ENCODE results near the gene RIMKLB. TPM values are rescaled to one million over a fixed set of nuclear protein-coding genes. Genes with fewer than 3 reads are reported as not detected.
A peak's percentile ranks its signal among the peaks of the same experiment; 100 is the strongest.

The RIMKLB gene
- polyA plus RNA-seq, 1 of the 3 experiments (the other 2 are of a cell fraction): 24.5 TPM

DNA sequence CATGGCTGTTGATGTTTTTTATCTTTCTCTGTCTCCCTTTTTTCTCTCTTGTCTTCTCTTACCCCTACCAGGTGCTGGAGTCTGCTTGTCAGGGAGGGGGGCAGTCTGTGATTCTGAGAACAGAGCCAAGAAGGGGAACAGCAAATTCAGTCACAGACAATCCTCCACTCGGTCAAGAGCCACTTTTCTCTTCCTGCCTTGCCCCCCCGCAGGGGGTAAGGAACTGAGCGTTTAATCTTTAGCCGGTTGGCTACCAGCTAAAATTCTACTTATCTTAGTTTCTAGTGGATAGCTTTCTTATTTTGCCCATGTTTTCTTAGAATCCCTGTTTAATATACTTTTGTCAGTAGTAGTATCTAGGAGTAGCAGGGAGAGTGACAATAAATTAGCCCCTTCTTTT, 1.9 kb downstream of the RIMKLB start:
- H3F3A ChIP-seq (replicated peaks; ENCODE audit: insufficient read depth): peaks cover 12% of the 10 kb centered on the region
- H3K4me1 ChIP-seq (ENCODE audit: control insufficient read depth in 1 of 2, insufficient read depth in 2 of 2, low read depth in 1 of 2, low read length in 1 of 2): peaks cover 9 to 13% of the 10 kb centered on the region in 2 experiments; a peak in 3 of 4 replicates
- no peak overlapping the region for H2AFZ ChIP-seq (ENCODE audit: low read depth)
- 91% methylated on average over 4 of the region's 4 CpGs for WGBS (ENCODE audit: low lambda C conversion rate)
- POLR2A ChIA-PET: no interaction called here
- no peak overlapping the region for H3K9ac ChIP-seq
- H3K9me2 ChIP-seq: no peaks in the 10 kb centered on the region
- TF ChIP-seq EP300 (IDR thresholded peaks at IDR 0.05; ENCODE audit: borderline replicate concordance in 1 of 2, low read depth in 1 of 2, low read length in 1 of 2) (no peak), CHD2 (IDR thresholded peaks at IDR 0.05; ENCODE audit: low read length, partially characterized antibody) (no peak), JUND (IDR thresholded peaks at IDR 0.05) (no peak)
- TF ChIP-seq, protein P1, sequence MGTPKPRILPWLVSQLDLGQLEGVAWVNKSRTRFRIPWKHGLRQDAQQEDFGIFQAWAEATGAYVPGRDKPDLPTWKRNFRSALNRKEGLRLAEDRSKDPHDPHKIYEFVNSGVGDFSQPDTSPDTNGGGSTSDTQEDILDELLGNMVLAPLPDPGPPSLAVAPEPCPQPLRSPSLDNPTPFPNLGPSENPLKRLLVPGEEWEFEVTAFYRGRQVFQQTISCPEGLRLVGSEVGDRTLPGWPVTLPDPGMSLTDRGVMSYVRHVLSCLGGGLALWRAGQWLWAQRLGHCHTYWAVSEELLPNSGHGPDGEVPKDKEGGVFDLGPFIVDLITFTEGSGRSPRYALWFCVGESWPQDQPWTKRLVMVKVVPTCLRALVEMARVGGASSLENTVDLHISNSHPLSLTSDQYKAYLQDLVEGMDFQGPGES (IDR thresholded peaks at IDR 0.05; ENCODE audit: low read depth, low read length): no peak
- H3K36me3 ChIP-seq (replicated peaks in 1 of 2; ENCODE audit: control insufficient read depth in 1 of 2, insufficient read depth in 2 of 2, low read length in 1 of 2): peaks cover 6 to 13% of the 10 kb centered on the region in 2 experiments
- DNase-seq: no peak
- H3K4me2 ChIP-seq: peak overlapping the region; percentile 83
- H3K27me3 ChIP-seq (ENCODE audit: insufficient read depth): no peaks in the 10 kb centered on the region
- no peaks in the 10 kb centered on the region for H3K9me3 ChIP-seq
- H3K79me2 ChIP-seq (ENCODE audit: insufficient read depth): peaks cover 62% of the 10 kb centered on the region
- peaks cover 19% of the 10 kb centered on the region for H4K20me1 ChIP-seq (ENCODE audit: insufficient read depth)
- H3K4me3 ChIP-seq (ENCODE audit: low read depth in 2 of 2, low read length in 1 of 2): peak overlapping the region in 1 of 2 experiments; percentile 0; a peak in 1 of 4 replicates
- CTCF ChIA-PET: no interaction called here
- no peak overlapping the region for H3K27ac ChIP-seq (ENCODE audit: low read depth in 2 of 2, low read length in 1 of 2)

GRCh38 chr12:8701046-8701660, 3.4 kb downstream of the RIMKLB start:
- peaks cover 6 to 13% of the 10 kb centered on the region in 2 experiments for H3K36me3 ChIP-seq (replicated peaks in 1 of 2; ENCODE audit: control insufficient read depth in 1 of 2, insufficient read depth in 2 of 2, low read length in 1 of 2)
- no peak overlapping the region for H3K9ac ChIP-seq
- no peak for DNase-seq
- ChIA-PET POLR2A (no interaction called here), CTCF (interaction anchor here (1.0 kb wide), 1 partner anchor 189 kb away, joined by 7 read pairs; no protein-coding TSS in a partner anchor)
- H3K4me2 ChIP-seq: no peak overlapping the region
- H3K9me2 ChIP-seq: no peaks in the 10 kb centered on the region
- no peak overlapping the region for H2AFZ ChIP-seq (ENCODE audit: low read depth)
- WGBS (ENCODE audit: low lambda C conversion rate): 95% methylated on average over 6 of the region's 6 CpGs
- H3K4me3 ChIP-seq (ENCODE audit: low read depth in 2 of 2, low read length in 1 of 2): no peak overlapping the region
- TF ChIP-seq ELF1 (IDR thresholded peaks at IDR 0.05) (no peak), MXI1 (IDR thresholded peaks at IDR 0.05; ENCODE audit: low read depth, low read length) (no peak), USF1 (IDR thresholded peaks at IDR 0.05; ENCODE audit: borderline replicate concordance, low read depth) (no peak), TAF1 (IDR thresholded peaks at IDR 0.05; ENCODE audit: borderline replicate concordance, low read depth, low read length) (no peak), NFIC (IDR thresholded peaks at IDR 0.05; ENCODE audit: borderline replicate concordance) (no peak), GATA2 (CRISPR knock-in tag; IDR thresholded peaks at IDR 0.05) (no peak), EP300 (IDR thresholded peaks at IDR 0.05; ENCODE audit: borderline replicate concordance in 1 of 2, low read depth in 1 of 2, low read length in 1 of 2) (no peak), FOSL2 (IDR thresholded peaks at IDR 0.05; ENCODE audit: borderline replicate concordance, low read depth) (no peak), USF2 (IDR thresholded peaks at IDR 0.05; ENCODE audit: borderline replicate concordance, low read depth, low read length) (no peak), NRF1 (IDR thresholded peaks at IDR 0.05; ENCODE audit: low read depth, low read length) (no peak), TEAD4 (IDR thresholded peaks at IDR 0.05; ENCODE audit: borderline replicate concordance, insufficient read depth) (no peak), SMC3 (IDR thresholded peaks at IDR 0.05; ENCODE audit: low read depth, low read length) (no peak), YY1 (IDR thresholded peaks at IDR 0.05; ENCODE audit: low read depth) (no peak), POLR2AphosphoS5 (IDR thresholded peaks at IDR 0.05; ENCODE audit: low read depth, low read length) (no peak)
- TF ChIP-seq, protein P2, sequence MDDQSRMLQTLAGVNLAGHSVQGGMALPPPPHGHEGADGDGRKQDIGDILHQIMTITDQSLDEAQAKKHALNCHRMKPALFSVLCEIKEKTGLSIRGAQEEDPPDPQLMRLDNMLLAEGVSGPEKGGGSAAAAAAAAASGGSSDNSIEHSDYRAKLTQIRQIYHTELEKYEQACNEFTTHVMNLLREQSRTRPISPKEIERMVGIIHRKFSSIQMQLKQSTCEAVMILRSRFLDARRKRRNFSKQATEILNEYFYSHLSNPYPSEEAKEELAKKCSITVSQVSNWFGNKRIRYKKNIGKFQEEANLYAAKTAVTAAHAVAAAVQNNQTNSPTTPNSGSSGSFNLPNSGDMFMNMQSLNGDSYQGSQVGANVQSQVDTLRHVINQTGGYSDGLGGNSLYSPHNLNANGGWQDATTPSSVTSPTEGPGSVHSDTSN (IDR thresholded peaks at IDR 0.05): no peak
- TF ChIP-seq, protein P3, sequence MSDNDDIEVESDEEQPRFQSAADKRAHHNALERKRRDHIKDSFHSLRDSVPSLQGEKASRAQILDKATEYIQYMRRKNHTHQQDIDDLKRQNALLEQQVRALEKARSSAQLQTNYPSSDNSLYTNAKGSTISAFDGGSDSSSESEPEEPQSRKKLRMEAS (IDR thresholded peaks at IDR 0.05; ENCODE audit: low read depth): no peak
- TF ChIP-seq, protein P4, sequence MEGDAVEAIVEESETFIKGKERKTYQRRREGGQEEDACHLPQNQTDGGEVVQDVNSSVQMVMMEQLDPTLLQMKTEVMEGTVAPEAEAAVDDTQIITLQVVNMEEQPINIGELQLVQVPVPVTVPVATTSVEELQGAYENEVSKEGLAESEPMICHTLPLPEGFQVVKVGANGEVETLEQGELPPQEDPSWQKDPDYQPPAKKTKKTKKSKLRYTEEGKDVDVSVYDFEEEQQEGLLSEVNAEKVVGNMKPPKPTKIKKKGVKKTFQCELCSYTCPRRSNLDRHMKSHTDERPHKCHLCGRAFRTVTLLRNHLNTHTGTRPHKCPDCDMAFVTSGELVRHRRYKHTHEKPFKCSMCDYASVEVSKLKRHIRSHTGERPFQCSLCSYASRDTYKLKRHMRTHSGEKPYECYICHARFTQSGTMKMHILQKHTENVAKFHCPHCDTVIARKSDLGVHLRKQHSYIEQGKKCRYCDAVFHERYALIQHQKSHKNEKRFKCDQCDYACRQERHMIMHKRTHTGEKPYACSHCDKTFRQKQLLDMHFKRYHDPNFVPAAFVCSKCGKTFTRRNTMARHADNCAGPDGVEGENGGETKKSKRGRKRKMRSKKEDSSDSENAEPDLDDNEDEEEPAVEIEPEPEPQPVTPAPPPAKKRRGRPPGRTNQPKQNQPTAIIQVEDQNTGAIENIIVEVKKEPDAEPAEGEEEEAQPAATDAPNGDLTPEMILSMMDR (IDR thresholded peaks at IDR 0.05): no peak
- TF ChIP-seq, protein P1 (IDR thresholded peaks at IDR 0.05; ENCODE audit: low read depth, low read length): no peak
- no peaks in the 10 kb centered on the region for H3K27me3 ChIP-seq (ENCODE audit: insufficient read depth)
- peaks cover 76% of the 10 kb centered on the region for H3K79me2 ChIP-seq (ENCODE audit: insufficient read depth)
- no peak overlapping the region for H3K27ac ChIP-seq (ENCODE audit: low read depth in 2 of 2, low read length in 1 of 2)
- H3F3A ChIP-seq (replicated peaks; ENCODE audit: insufficient read depth): peaks cover 11% of the 10 kb centered on the region
- H4K20me1 ChIP-seq (ENCODE audit: insufficient read depth): peaks cover 24% of the 10 kb centered on the region
- no peaks in the 10 kb centered on the region for H3K9me3 ChIP-seq
- H3K4me1 ChIP-seq (ENCODE audit: control insufficient read depth in 1 of 2, insufficient read depth in 2 of 2, low read depth in 1 of 2, low read length in 1 of 2): peaks cover 9 to 13% of the 10 kb centered on the region in 2 experiments; a peak in 3 of 4 replicates
